ENCODE data around the gene FGF9. TPM values are rescaled to one million over a fixed set of nuclear protein-coding genes. Genes with fewer than 3 reads are reported as not detected.

Gene FGF9
- total RNA-seq, 1 donor from 2014 or later: 3.7 TPM

- H3K9ac ChIP-seq (ENCODE audit: low read depth in 1 of 3, low read length in 3 of 3): no peak overlapping the region
- no peaks in the 10 kb centered on the region for H3K36me3 ChIP-seq (ENCODE audit: control insufficient read depth in 3 of 3, insufficient read depth in 3 of 3, low read length in 3 of 3)
- no peaks in the 10 kb centered on the region for H3K4me1 ChIP-seq (ENCODE audit: control insufficient read depth in 3 of 3, insufficient read depth in 3 of 3, low read length in 3 of 3)
- H3K27me3 ChIP-seq (ENCODE audit: control insufficient read depth in 3 of 3, insufficient read depth in 3 of 3, low read length in 3 of 3): no peaks in the 10 kb centered on the region
- H3K27ac ChIP-seq (ENCODE audit: low read depth, low read length): no peak overlapping the region
- no peaks in the 10 kb centered on the region for H3K9me3 ChIP-seq (ENCODE audit: control insufficient read depth in 3 of 3, low read length in 3 of 3)
- H3K4me3 ChIP-seq (ENCODE audit: low read length in 3 of 3): no peak overlapping the region
Measured at GRCh38 chr13:21701460-21701859, 30.6 kb downstream of the FGF9 start.

DNA sequence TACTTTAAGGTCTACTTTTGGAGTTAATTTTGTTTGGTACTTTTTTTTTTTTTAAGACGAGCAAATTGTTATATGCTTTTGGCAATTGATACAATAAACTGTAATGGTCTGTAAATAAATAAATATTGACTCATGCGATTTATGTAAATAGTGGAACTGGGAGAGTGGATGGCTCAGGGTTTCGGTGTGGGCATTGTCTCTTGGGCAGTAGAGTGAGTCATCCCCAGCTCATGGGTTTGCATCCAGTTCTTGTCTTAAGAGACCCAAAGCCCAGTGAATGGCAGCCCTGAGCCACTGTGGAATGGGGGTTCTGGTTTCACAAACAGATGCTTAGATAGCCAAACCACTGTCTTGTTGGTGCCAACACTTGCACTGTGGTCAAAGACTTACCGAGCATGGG lies 33.0 kb downstream of the FGF9 start:
- Histone ChIP-seq H3K9ac (ENCODE audit: low read depth in 1 of 3, low read length in 3 of 3) (no peak overlapping the region), H3K27ac (ENCODE audit: low read depth, low read length) (no peak overlapping the region), H3K4me1 (ENCODE audit: control insufficient read depth in 3 of 3, insufficient read depth in 3 of 3, low read length in 3 of 3) (no peaks in the 10 kb centered on the region), H3K36me3 (ENCODE audit: control insufficient read depth in 3 of 3, insufficient read depth in 3 of 3, low read length in 3 of 3) (no peaks in the 10 kb centered on the region), H3K27me3 (ENCODE audit: control insufficient read depth in 3 of 3, insufficient read depth in 3 of 3, low read length in 3 of 3) (no peaks in the 10 kb centered on the region), H3K4me3 (ENCODE audit: low read length in 3 of 3) (no peak overlapping the region), H3K9me3 (ENCODE audit: control insufficient read depth in 3 of 3, low read length in 3 of 3) (no peaks in the 10 kb centered on the region)

DNA sequence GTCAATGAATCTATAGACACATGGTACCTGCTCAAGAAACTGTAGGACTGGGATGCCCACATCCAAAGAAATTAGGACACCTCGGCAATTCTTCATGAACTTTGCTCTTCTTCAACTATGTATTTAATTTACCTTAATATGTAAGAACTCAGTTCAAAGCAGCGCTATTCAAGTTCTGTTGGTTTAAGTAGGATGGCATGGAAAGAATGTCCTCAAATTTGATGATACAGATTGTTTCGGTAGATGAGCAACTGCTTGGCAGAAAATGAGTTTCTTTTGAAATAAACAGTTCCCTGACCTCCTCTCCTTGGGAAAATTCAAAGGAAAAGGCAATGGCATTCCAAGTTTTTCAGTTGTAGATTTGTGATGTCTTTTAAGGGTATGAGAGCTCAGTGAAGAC lies 36.7 kb downstream of the FGF9 start:
- H3K4me3 ChIP-seq (ENCODE audit: low read length in 3 of 3): no peak overlapping the region
- no peak overlapping the region for H3K27ac ChIP-seq (ENCODE audit: low read depth, low read length)
- H3K9me3 ChIP-seq (ENCODE audit: control insufficient read depth in 3 of 3, low read length in 3 of 3): peaks cover 0 to 4% (median 0%) of the 10 kb centered on the region in 3 donors
- no peaks in the 10 kb centered on the region for H3K27me3 ChIP-seq (ENCODE audit: control insufficient read depth in 3 of 3, insufficient read depth in 3 of 3, low read length in 3 of 3)
- H3K4me1 ChIP-seq (ENCODE audit: control insufficient read depth in 3 of 3, insufficient read depth in 3 of 3, low read length in 3 of 3): no peaks in the 10 kb centered on the region
- no peaks in the 10 kb centered on the region for H3K36me3 ChIP-seq (ENCODE audit: control insufficient read depth in 3 of 3, insufficient read depth in 3 of 3, low read length in 3 of 3)
- no peak overlapping the region for H3K9ac ChIP-seq (ENCODE audit: low read depth in 1 of 3, low read length in 3 of 3)

DNA sequence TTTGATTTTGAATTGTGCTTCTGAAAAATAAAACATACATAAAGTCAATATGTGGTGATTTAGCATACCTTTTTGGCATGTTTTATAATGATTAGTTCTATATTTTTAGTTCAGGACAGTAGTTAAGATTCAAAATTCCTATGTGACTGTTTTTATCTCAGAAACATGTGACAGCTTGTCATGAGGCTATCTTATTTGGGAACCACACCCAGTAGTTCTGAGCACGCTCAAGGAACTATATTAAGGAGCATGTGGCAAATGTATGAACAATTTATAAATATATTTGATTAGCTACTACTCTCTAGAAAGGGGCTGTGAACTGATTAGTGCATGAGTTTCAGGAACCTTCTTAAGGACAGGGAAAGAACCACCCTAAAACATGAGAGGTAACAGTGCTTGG lies 38.8 kb downstream of the FGF9 start:
- Histone ChIP-seq H3K4me3 (ENCODE audit: low read length in 3 of 3) (no peak overlapping the region), H3K4me1 (ENCODE audit: control insufficient read depth in 3 of 3, insufficient read depth in 3 of 3, low read length in 3 of 3) (no peaks in the 10 kb centered on the region), H3K27ac (ENCODE audit: low read depth, low read length) (no peak overlapping the region), H3K9ac (ENCODE audit: low read depth in 1 of 3, low read length in 3 of 3) (no peak overlapping the region), H3K36me3 (ENCODE audit: control insufficient read depth in 3 of 3, insufficient read depth in 3 of 3, low read length in 3 of 3) (no peaks in the 10 kb centered on the region), H3K27me3 (ENCODE audit: control insufficient read depth in 3 of 3, insufficient read depth in 3 of 3, low read length in 3 of 3) (no peaks in the 10 kb centered on the region), H3K9me3 (ENCODE audit: control insufficient read depth in 3 of 3, low read length in 3 of 3) (peaks cover 0 to 4% (median 0%) of the 10 kb centered on the region in 3 donors)

DNA sequence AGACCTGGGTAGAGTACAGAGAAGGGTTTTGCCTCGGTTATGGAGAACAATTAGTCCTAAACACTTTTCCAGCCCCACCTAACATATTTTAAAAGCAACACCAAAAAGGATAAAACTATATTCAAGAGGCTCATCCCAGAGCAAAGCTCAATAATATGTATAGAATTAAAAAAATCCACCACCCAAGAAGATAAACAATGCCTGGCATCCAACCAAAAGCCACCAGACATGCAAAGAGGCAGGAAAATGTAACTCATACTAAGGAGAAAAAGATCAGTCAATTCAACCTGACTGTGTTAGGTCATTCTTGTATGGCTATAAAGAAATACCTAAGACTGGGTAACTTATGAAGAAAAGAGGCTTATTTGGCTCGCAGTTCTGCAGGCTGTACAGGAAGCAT lies 39.3 kb downstream of the FGF9 start:
- Histone ChIP-seq H3K4me3 (ENCODE audit: low read length in 3 of 3) (no peak overlapping the region), H3K27me3 (ENCODE audit: control insufficient read depth in 3 of 3, insufficient read depth in 3 of 3, low read length in 3 of 3) (no peaks in the 10 kb centered on the region), H3K4me1 (ENCODE audit: control insufficient read depth in 3 of 3, insufficient read depth in 3 of 3, low read length in 3 of 3) (no peaks in the 10 kb centered on the region), H3K9me3 (ENCODE audit: control insufficient read depth in 3 of 3, low read length in 3 of 3) (peaks cover 0 to 4% (median 0%) of the 10 kb centered on the region in 3 donors), H3K9ac (ENCODE audit: low read depth in 1 of 3, low read length in 3 of 3) (no peak overlapping the region), H3K36me3 (ENCODE audit: control insufficient read depth in 3 of 3, insufficient read depth in 3 of 3, low read length in 3 of 3) (no peaks in the 10 kb centered on the region), H3K27ac (ENCODE audit: low read depth, low read length) (no peak overlapping the region)

- Histone ChIP-seq H3K27me3 (ENCODE audit: control insufficient read depth in 3 of 3, insufficient read depth in 3 of 3, low read length in 3 of 3) (peaks cover 0 to 3% (median 0%) of the 10 kb centered on the region in 3 donors), H3K36me3 (ENCODE audit: control insufficient read depth in 3 of 3, insufficient read depth in 3 of 3, low read length in 3 of 3) (no peaks in the 10 kb centered on the region), H3K4me1 (ENCODE audit: control insufficient read depth in 3 of 3, insufficient read depth in 3 of 3, low read length in 3 of 3) (no peaks in the 10 kb centered on the region), H3K4me3 (ENCODE audit: low read length in 3 of 3) (no peak overlapping the region), H3K9me3 (ENCODE audit: control insufficient read depth in 3 of 3, low read length in 3 of 3) (no peaks in the 10 kb centered on the region), H3K27ac (ENCODE audit: low read depth, low read length) (no peak overlapping the region), H3K9ac (ENCODE audit: low read depth in 1 of 3, low read length in 3 of 3) (no peak overlapping the region)
Measured at GRCh38 chr13:21717817-21718216, 46.9 kb downstream of the FGF9 start.

DNA sequence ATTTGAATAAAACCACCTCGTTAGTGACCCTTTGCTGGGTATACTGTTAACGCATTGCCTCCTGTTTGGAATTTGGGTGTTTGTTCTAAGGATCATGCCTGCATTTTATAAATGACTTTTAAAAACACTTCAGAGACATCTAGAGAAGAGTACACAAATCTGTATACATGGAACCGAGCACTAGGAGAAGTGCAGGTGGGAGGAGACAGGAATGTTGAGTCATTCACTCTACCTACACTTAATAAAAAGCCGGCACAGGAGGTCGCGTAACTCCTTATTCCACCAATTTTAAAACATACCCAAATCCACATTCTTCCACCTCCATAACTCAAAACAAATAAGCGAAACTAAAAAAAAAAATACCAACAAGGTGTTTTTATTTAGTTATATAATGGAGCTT lies 48.6 kb downstream of the FGF9 start:
- Histone ChIP-seq H3K9ac (ENCODE audit: low read depth in 1 of 3, low read length in 3 of 3) (no peak overlapping the region), H3K27me3 (ENCODE audit: control insufficient read depth in 3 of 3, insufficient read depth in 3 of 3, low read length in 3 of 3) (peaks cover 0 to 3% (median 0%) of the 10 kb centered on the region in 3 donors), H3K27ac (ENCODE audit: low read depth, low read length) (no peak overlapping the region), H3K9me3 (ENCODE audit: control insufficient read depth in 3 of 3, low read length in 3 of 3) (no peaks in the 10 kb centered on the region), H3K4me1 (ENCODE audit: control insufficient read depth in 3 of 3, insufficient read depth in 3 of 3, low read length in 3 of 3) (no peaks in the 10 kb centered on the region), H3K4me3 (ENCODE audit: low read length in 3 of 3) (no peak overlapping the region), H3K36me3 (ENCODE audit: control insufficient read depth in 3 of 3, insufficient read depth in 3 of 3, low read length in 3 of 3) (no peaks in the 10 kb centered on the region)

GRCh38 chr13:21723807-21724505 lies 53.1 kb downstream of the FGF9 start:
- H3K4me1 ChIP-seq (ENCODE audit: control insufficient read depth in 3 of 3, insufficient read depth in 3 of 3, low read length in 3 of 3): no peaks in the 10 kb centered on the region
- no peak overlapping the region for H3K9ac ChIP-seq (ENCODE audit: low read depth in 1 of 3, low read length in 3 of 3)
- H3K27ac ChIP-seq (ENCODE audit: low read depth, low read length): no peak overlapping the region
- H3K9me3 ChIP-seq (ENCODE audit: control insufficient read depth in 3 of 3, low read length in 3 of 3): no peaks in the 10 kb centered on the region
- no peaks in the 10 kb centered on the region for H3K27me3 ChIP-seq (ENCODE audit: control insufficient read depth in 3 of 3, insufficient read depth in 3 of 3, low read length in 3 of 3)
- H3K4me3 ChIP-seq (ENCODE audit: low read length in 3 of 3): no peak overlapping the region
- H3K36me3 ChIP-seq (ENCODE audit: control insufficient read depth in 3 of 3, insufficient read depth in 3 of 3, low read length in 3 of 3): no peaks in the 10 kb centered on the region

GRCh38 chr13:21730186-21730880 lies 59.5 kb downstream of the FGF9 start:
- H3K9ac ChIP-seq (ENCODE audit: low read depth in 1 of 3, low read length in 3 of 3): no peak overlapping the region
- peaks cover 6 to 8% (median 6%) of the 10 kb centered on the region in 3 donors for H3K9me3 ChIP-seq (ENCODE audit: control insufficient read depth in 3 of 3, low read length in 3 of 3)
- peaks cover 0 to 2% (median 0%) of the 10 kb centered on the region in 3 donors for H3K36me3 ChIP-seq (ENCODE audit: control insufficient read depth in 3 of 3, insufficient read depth in 3 of 3, low read length in 3 of 3)
- H3K4me1 ChIP-seq (ENCODE audit: control insufficient read depth in 3 of 3, insufficient read depth in 3 of 3, low read length in 3 of 3): no peaks in the 10 kb centered on the region
- H3K27me3 ChIP-seq (ENCODE audit: control insufficient read depth in 3 of 3, insufficient read depth in 3 of 3, low read length in 3 of 3): no peaks in the 10 kb centered on the region
- no peak overlapping the region for H3K27ac ChIP-seq (ENCODE audit: low read depth, low read length)
- no peak overlapping the region for H3K4me3 ChIP-seq (ENCODE audit: low read length in 3 of 3)

GRCh38 chr13:21733475-21734263 lies 62.8 kb downstream of the FGF9 start:
- Histone ChIP-seq H3K9ac (ENCODE audit: low read depth in 1 of 3, low read length in 3 of 3) (no peak overlapping the region), H3K36me3 (ENCODE audit: control insufficient read depth in 3 of 3, insufficient read depth in 3 of 3, low read length in 3 of 3) (peaks cover 0 to 2% (median 0%) of the 10 kb centered on the region in 3 donors), H3K9me3 (ENCODE audit: control insufficient read depth in 3 of 3, low read length in 3 of 3) (peaks cover 6 to 8% (median 6%) of the 10 kb centered on the region in 3 donors), H3K4me1 (ENCODE audit: control insufficient read depth in 3 of 3, insufficient read depth in 3 of 3, low read length in 3 of 3) (peaks cover 8 to 27% (median 25%) of the 10 kb centered on the region in 3 donors), H3K4me3 (ENCODE audit: low read length in 3 of 3) (no peak overlapping the region), H3K27ac (ENCODE audit: low read depth, low read length) (no peak overlapping the region), H3K27me3 (ENCODE audit: control insufficient read depth in 3 of 3, insufficient read depth in 3 of 3, low read length in 3 of 3) (peaks cover 0 to 7% (median 0%) of the 10 kb centered on the region in 3 donors)

Data from skeletal muscle tissue (tissue), 4 donors.